Sigmoid colon (tissue), 7 donors: ENCODE results near the gene MGARP. TPM values are rescaled to one million over a fixed set of nuclear protein-coding genes. Genes with fewer than 3 reads are reported as not detected.

Source experiments
- DNase-seq: peaks from one replicate; pipeline ENCODE4 v3.0.0-alpha.2; 2019
- H3K27ac ChIP-seq, 4 donors: fragments of 200-600 bp; sonication (generic); one replicate each; pipeline ENCODE4 v1.5.1; 2016 to 2019; ENCODE audit warnings: mild to moderate bottlenecking in 1 of 4
- H3K27me3 ChIP-seq, 3 donors: fragments of 200-600 bp; sonication (generic); one replicate each; pipeline ENCODE4 v1.5.1; 2019; ENCODE audit warnings: mild to moderate bottlenecking in 1 of 3
- H3K36me3 ChIP-seq, 4 donors: fragments of 200-600 bp; sonication (generic); one replicate each; pipeline ENCODE4 v1.5.1; 2016 to 2019
- H3K4me1 ChIP-seq, 4 donors: fragments of 200-600 bp; sonication (generic); one replicate each; pipeline ENCODE4 v1.5.1; 2017 to 2019
- H3K4me3 ChIP-seq, 4 donors: fragments of 200-600 bp; sonication (generic); one replicate each; pipeline ENCODE4 v1.5.1; 2017 to 2019; ENCODE audit warnings: mild to moderate bottlenecking in 2 of 4, moderate library complexity in 1 of 4
- H3K9me3 ChIP-seq, 4 donors: fragments of 200-600 bp in 3 of 4; sonication (generic) in 3 of 4; one replicate each; pipeline versions ENCODE4 v1.5.1 to v1.6.1; 2013 to 2019
- CTCF ChIP-seq, 4 experiments: fragments of 450-650 bp in 3 of 4; fragments of 200-600 bp in 1 of 4; IDR thresholded peaks; one replicate each; pipeline ENCODE4 v1.5.1; 2016 to 2019; ENCODE audit warnings: antibody characterized with exemption in 4 of 4, mild to moderate bottlenecking in 3 of 4, moderate library complexity in 2 of 4
- EP300 ChIP-seq, 4 donors: sonication (generic); formaldehyde crosslinking; IDR thresholded peaks; one replicate each; pipeline ENCODE4 v1.6.1; 2017; ENCODE audit warnings: antibody characterized with exemption in 4 of 4
- POLR2A ChIP-seq, 2 donors: fragments of 450-650 bp; IDR thresholded peaks; one replicate each; pipeline ENCODE4 v1.6.1; 2016; ENCODE audit warnings: antibody characterized with exemption in 2 of 2, mild to moderate bottlenecking in 2 of 2, moderate library complexity in 2 of 2
- POLR2AphosphoS5 ChIP-seq, 4 donors: sonication (generic); formaldehyde crosslinking; IDR thresholded peaks; one replicate each; pipeline ENCODE4 v1.6.1; 2017; ENCODE audit warnings: antibody characterized with exemption in 4 of 4
- WGBS, 2 donors: extraction: QIAGEN DNeasy Blood & Tissue Kit; methylation state at CpG; one replicate each; pipeline ENCODE4 v1.1.7; 2013; 5-methylcytosine and 5-hydroxymethylcytosine counted together
- intact Hi-C: fragments of 100-400 bp; cut with DNase I; formaldehyde crosslinking; loops from one replicate; pipeline ENCODE4 v1.15.1; 2023
- polyA plus RNA-seq, 3 donors: library from polyadenylated mRNA; stranded (reverse); fragments of 200-250 nt; gene quantifications; one replicate each; pipeline ENCODE4 v1.2.3, GENCODE V29; 2013
- total RNA-seq, 4 donors: library from RNA; depleted of rRNA; stranded (reverse); fragments of >200 nt; gene quantifications; one replicate each; pipeline ENCODE4 v1.1.0, GENCODE V29; 2016
- donor health status: healthy with polysubstance abuse.
- donor health status: Bipolar disorder and iron deficiency.
- donor health status: healthy.

The MGARP gene
- total and polyA plus RNA-seq, 7 donors, result 0.16 to 2.2 (median 1.2) TPM; not detected in 2

GRCh38 chr4:139301821-139302611, 22.0 kb upstream of the MGARP start, which contains the start of gene NDUFC1:
Gene NDUFC1 (minus strand): TSS chr4:139302477. CDS start chr4:139295798, 6,679 bp downstream.
- peak within 1 kb of the TSS; percentile 93 to 98 (median 96) for H3K27ac ChIP-seq
- DNase-seq, result peak; percentile 77
- intact Hi-C loops, result loop anchor here (2.0 to 10.0 kb wide), 5 partner anchors 125 to 853 kb away; partner anchors contain the start of genes ELF2, MAML3, RAB33B and SETD7
- TF ChIP-seq POLR2AphosphoS5 (IDR thresholded peaks at IDR 0.05) (peak in 3 of 4 donors; percentile 32 to 67 (median 49)), CTCF (IDR thresholded peaks at IDR 0.05) (peak in 3 of 4 experiments; percentile 20 to 34 (median 33)), POLR2A (IDR thresholded peaks at IDR 0.05) (no peak), EP300 (IDR thresholded peaks at IDR 0.05) (no peak)
- H3K9me3 ChIP-seq, result no peaks in the 10 kb centered on the region
- 0% methylated on average over 46 of the region's 46 CpGs for WGBS, 2 donors
- peak within 1 kb of the TSS; percentile 87 to 99 (median 96) for H3K4me3 ChIP-seq
- peaks cover 0 to 8% (median 0%) of the 10 kb centered on the region in 4 donors for H3K36me3 ChIP-seq
- H3K27me3 ChIP-seq, result no peaks in the 10 kb centered on the region
- H3K4me1 ChIP-seq, result peaks cover 0 to 55% (median 37%) of the 10 kb centered on the region in 4 donors

- intact Hi-C loops, result loop anchor here (2.0 to 10.0 kb wide), 5 partner anchors 124 to 854 kb away; partner anchors contain the start of genes ELF2, MAML3, RAB33B and SETD7
- peaks cover 0 to 8% (median 0%) of the 10 kb centered on the region in 4 donors for H3K36me3 ChIP-seq
- peak within 1 kb of the TSS; percentile 93 to 98 (median 96) for H3K27ac ChIP-seq
- H3K4me1 ChIP-seq, result peaks cover 0 to 60% (median 35%) of the 10 kb centered on the region in 4 donors
- peak; percentile 99 for DNase-seq
- TF ChIP-seq CTCF (IDR thresholded peaks at IDR 0.05) (no peak), POLR2A (IDR thresholded peaks at IDR 0.05) (peak; percentile 87), POLR2AphosphoS5 (IDR thresholded peaks at IDR 0.05) (peak; percentile 90 to 97 (median 96)), EP300 (IDR thresholded peaks at IDR 0.05) (peak in 1 of 4 donors; percentile 68)
- H3K9me3 ChIP-seq, result no peaks in the 10 kb centered on the region
- peak within 1 kb of the TSS; percentile 87 to 99 (median 96) for H3K4me3 ChIP-seq
- no peaks in the 10 kb centered on the region for H3K27me3 ChIP-seq
- WGBS, 2 donors, result 0% methylated on average over 61 of the region's 61 CpGs
Observed at GRCh38 chr4:139301113-139301820, 21.2 kb upstream of the MGARP start, which contains the start of gene NAA15. Gene NAA15 (plus strand): TSS chr4:139301505. CDS start chr4:139301778, 273 bp downstream.

- intact Hi-C loops, result loop anchor here (2.0 to 10.0 kb wide), 5 partner anchors 124 to 854 kb away; partner anchors contain the start of genes ELF2, MAML3, RAB33B and SETD7
- peak overlapping the region; percentile 93 to 98 (median 96) for H3K27ac ChIP-seq
- peaks cover 0 to 65% (median 34%) of the 10 kb centered on the region in 4 donors for H3K4me1 ChIP-seq
- H3K27me3 ChIP-seq, result no peaks in the 10 kb centered on the region
- WGBS, 2 donors, result 1 to 8% methylated on average over 16 of the region's 16 CpGs
- DNase-seq, result no peak
- H3K4me3 ChIP-seq, result peak overlapping the region; percentile 87 to 99 (median 96)
- H3K9me3 ChIP-seq, result no peaks in the 10 kb centered on the region
- H3K36me3 ChIP-seq, result peaks cover 0 to 1% (median 0%) of the 10 kb centered on the region in 4 donors
- TF ChIP-seq POLR2A (IDR thresholded peaks at IDR 0.05) (no peak), CTCF (IDR thresholded peaks at IDR 0.05) (no peak), EP300 (IDR thresholded peaks at IDR 0.05) (no peak)
Observed at GRCh38 chr4:139300431-139301112, 20.5 kb upstream of the MGARP start.

GRCh38 chr4:139299536-139299935, 19.5 kb upstream of the MGARP start:
- WGBS, 2 donors, result 23 to 78% methylated on average over 1 of the region's 1 CpG
- TF ChIP-seq CTCF (IDR thresholded peaks at IDR 0.05), result no peak
- no peak for TF ChIP-seq POLR2A (IDR thresholded peaks at IDR 0.05)
- no peak for TF ChIP-seq EP300 (IDR thresholded peaks at IDR 0.05)
- no peak for TF ChIP-seq POLR2AphosphoS5 (IDR thresholded peaks at IDR 0.05)
- no peaks in the 10 kb centered on the region for H3K36me3 ChIP-seq
- intact Hi-C loops, result loop anchor here (5.0 kb wide), 1 partner anchor 197 kb away; no protein-coding TSS in a partner anchor
- no peak overlapping the region for H3K4me3 ChIP-seq
- H3K27ac ChIP-seq, result peak overlapping the region in 3 of 4 donors; percentile 95 to 98 (median 96)
- H3K9me3 ChIP-seq, result no peaks in the 10 kb centered on the region
- DNase-seq, result no peak
- H3K27me3 ChIP-seq, result no peaks in the 10 kb centered on the region
- H3K4me1 ChIP-seq, result peaks cover 0 to 60% (median 36%) of the 10 kb centered on the region in 4 donors
